IPS-20b (cell line): ENCODE measurements around the gene SLC39A11.

Experiments
- H3K27ac ChIP-seq: one replicate; pipeline ENCODE4 v1.5.1; 2013; ENCODE audit warnings: low read length
- H3K27me3 ChIP-seq: 2 replicates; pipeline ENCODE4 v1.6.1; 2013; ENCODE audit warnings: mild to moderate bottlenecking, low read length, inconsistent platforms; ENCODE audit not compliant: insufficient read depth
- H3K36me3 ChIP-seq: 2 replicates; pipeline ENCODE4 v1.6.1; 2013; ENCODE audit warnings: low read depth, mild to moderate bottlenecking, inconsistent platforms, low read length, moderate library complexity; ENCODE audit not compliant: insufficient read depth
- H3K4me1 ChIP-seq: 2 replicates; pipeline ENCODE4 v1.6.1; 2013; ENCODE audit warnings: mild to moderate bottlenecking, control low read depth, inconsistent platforms, low read length, moderate library complexity; ENCODE audit not compliant: insufficient read depth
- H3K4me3 ChIP-seq: 2 replicates; pipeline ENCODE4 v1.5.1; 2013; ENCODE audit warnings: mild to moderate bottlenecking, low read length, inconsistent platforms
- H3K9ac ChIP-seq: 2 replicates; pipeline ENCODE4 v1.6.1; 2013; ENCODE audit warnings: low read depth, mild to moderate bottlenecking, inconsistent platforms, low read length, moderate library complexity
- H3K9me3 ChIP-seq: 2 replicates; pipeline ENCODE4 v1.6.1; 2013; ENCODE audit warnings: mild to moderate bottlenecking, low read depth, low read length, inconsistent platforms; ENCODE audit not compliant: insufficient read depth

Gene SLC39A11

GRCh38 chr17:72931163-72931562, 161.3 kb downstream of the SLC39A11 start:
- Histone ChIP-seq H3K36me3 (no peaks in the 10 kb centered on the region), H3K9ac (no peak overlapping the region), H3K27ac (no peak overlapping the region), H3K4me1 (no peaks in the 10 kb centered on the region), H3K4me3 (no peak overlapping the region), H3K27me3 (no peaks in the 10 kb centered on the region), H3K9me3 (no peaks in the 10 kb centered on the region)

GRCh38 chr17:72930031-72930430, 162.5 kb downstream of the SLC39A11 start:
- H3K27me3 ChIP-seq = no peaks in the 10 kb centered on the region
- no peak overlapping the region for H3K9ac ChIP-seq
- H3K9me3 ChIP-seq = no peaks in the 10 kb centered on the region
- no peaks in the 10 kb centered on the region for H3K4me1 ChIP-seq
- H3K4me3 ChIP-seq = no peak overlapping the region
- H3K36me3 ChIP-seq = no peaks in the 10 kb centered on the region
- no peak overlapping the region for H3K27ac ChIP-seq

DNA sequence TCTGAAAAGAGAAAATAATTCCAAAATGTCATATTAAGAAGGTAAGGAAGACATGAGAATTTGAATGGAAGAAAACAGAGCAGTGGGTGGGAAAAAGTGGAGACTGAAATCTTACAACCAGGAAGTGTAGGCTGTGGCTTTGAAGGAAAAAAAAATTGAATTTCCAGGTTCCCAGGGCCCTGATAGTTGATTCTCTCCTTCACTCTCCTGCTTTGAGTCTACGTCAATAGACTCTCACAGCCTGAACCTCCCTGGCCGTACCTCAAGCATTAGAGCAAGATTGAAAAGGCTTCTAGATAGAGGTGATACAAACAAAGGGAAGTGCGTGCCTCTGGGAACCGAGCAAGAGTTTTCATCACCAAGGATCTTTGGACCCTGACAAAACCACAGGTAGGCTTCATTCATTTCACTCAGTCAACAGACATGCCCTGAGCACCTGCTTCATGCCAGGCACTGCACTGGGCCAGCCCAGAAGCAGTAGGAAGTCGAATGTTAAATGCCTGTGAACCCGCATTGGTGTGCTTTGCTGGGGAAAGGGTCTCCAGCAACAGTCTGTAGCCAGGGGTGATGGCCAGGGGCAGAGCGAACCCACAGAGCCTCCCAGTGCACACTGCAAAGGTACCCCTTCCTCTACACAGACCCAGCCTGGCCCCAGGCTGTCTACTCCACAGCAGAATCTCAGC, 163.9 kb downstream of the SLC39A11 start:
- Histone ChIP-seq H3K27me3 (no peaks in the 10 kb centered on the region), H3K4me3 (no peak overlapping the region), H3K4me1 (no peaks in the 10 kb centered on the region), H3K9me3 (no peaks in the 10 kb centered on the region), H3K9ac (no peak overlapping the region), H3K36me3 (no peaks in the 10 kb centered on the region), H3K27ac (no peak overlapping the region)

- Histone ChIP-seq H3K9ac (no peak overlapping the region), H3K4me1 (no peaks in the 10 kb centered on the region), H3K27me3 (no peaks in the 10 kb centered on the region), H3K36me3 (no peaks in the 10 kb centered on the region), H3K9me3 (no peaks in the 10 kb centered on the region), H3K27ac (no peak overlapping the region), H3K4me3 (no peak overlapping the region)
Observed at GRCh38 chr17:72927760-72928159, 164.7 kb downstream of the SLC39A11 start.

DNA sequence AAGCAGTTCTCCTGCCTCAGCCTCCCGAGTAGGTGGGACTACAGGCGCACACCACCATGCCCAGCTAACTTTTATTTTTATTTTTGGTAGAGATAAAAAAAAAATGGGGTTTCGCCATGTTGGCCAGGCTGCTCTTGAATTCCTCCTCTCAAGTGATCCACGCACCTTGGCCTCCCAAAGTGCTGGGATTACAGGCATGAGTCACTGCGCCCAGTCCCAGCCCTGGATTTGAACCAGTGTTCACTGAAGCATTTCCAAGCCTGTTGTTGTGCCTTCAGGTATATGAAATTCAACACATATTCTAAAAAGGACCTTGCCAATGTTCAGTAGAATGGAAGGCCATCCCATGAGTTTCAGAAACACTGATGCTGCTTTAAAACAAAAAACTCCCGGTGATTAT, 165.3 kb downstream of the SLC39A11 start:
- Histone ChIP-seq H3K4me3 (no peak overlapping the region), H3K27ac (no peak overlapping the region), H3K27me3 (no peaks in the 10 kb centered on the region), H3K9me3 (no peaks in the 10 kb centered on the region), H3K36me3 (no peaks in the 10 kb centered on the region), H3K4me1 (no peaks in the 10 kb centered on the region), H3K9ac (no peak overlapping the region)

- H3K27ac ChIP-seq = no peak overlapping the region
- no peak overlapping the region for H3K4me3 ChIP-seq
- H3K27me3 ChIP-seq = no peaks in the 10 kb centered on the region
- no peaks in the 10 kb centered on the region for H3K9me3 ChIP-seq
- H3K36me3 ChIP-seq = no peaks in the 10 kb centered on the region
- no peaks in the 10 kb centered on the region for H3K4me1 ChIP-seq
- no peak overlapping the region for H3K9ac ChIP-seq
Observed at GRCh38 chr17:72926171-72926570, 166.3 kb downstream of the SLC39A11 start.

GRCh38 chr17:72924196-72924595, 168.3 kb downstream of the SLC39A11 start:
- Histone ChIP-seq H3K9ac (no peak overlapping the region), H3K27ac (no peak overlapping the region), H3K27me3 (no peaks in the 10 kb centered on the region), H3K4me3 (no peak overlapping the region), H3K9me3 (no peaks in the 10 kb centered on the region), H3K4me1 (no peaks in the 10 kb centered on the region), H3K36me3 (no peaks in the 10 kb centered on the region)

GRCh38 chr17:72922219-72922618, 170.3 kb downstream of the SLC39A11 start:
- Histone ChIP-seq H3K9me3 (no peaks in the 10 kb centered on the region), H3K9ac (no peak overlapping the region), H3K27me3 (no peaks in the 10 kb centered on the region), H3K4me1 (no peaks in the 10 kb centered on the region), H3K36me3 (no peaks in the 10 kb centered on the region), H3K27ac (no peak overlapping the region), H3K4me3 (no peak overlapping the region)

DNA sequence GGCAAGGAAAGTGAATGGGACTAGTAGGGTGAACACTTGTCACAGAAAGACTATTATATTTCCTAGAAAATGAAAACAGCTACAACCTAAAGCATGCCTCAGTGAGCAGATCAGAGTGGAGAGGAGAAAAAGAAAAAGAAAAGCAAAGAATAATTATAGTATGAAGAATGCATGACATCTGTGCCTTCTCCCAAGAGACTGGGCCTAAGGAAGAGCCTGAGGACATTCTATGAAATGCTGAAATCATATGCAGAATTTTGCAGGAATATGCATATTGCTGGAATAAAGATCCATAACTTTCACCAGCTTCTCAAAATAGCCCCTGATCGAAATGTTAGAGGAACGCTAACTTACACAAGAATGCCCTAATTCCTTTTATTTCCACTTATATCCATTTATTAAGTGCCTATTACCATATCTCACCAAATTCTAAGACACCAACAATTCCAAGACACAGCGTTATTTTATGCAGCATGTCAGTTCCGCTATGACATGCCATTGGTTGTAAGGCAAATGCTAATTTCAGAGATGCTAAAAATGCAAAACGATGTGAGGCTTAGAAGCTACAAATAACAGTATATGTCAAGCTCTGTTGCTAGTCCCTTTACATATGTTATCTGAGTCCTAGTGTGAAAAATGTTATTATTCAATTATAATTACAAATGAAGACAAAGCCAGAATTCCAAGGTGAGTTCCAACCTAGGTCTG, 171.0 kb downstream of the SLC39A11 start:
- H3K27me3 ChIP-seq = no peaks in the 10 kb centered on the region
- H3K27ac ChIP-seq = no peak overlapping the region
- H3K9me3 ChIP-seq = no peaks in the 10 kb centered on the region
- no peaks in the 10 kb centered on the region for H3K4me1 ChIP-seq
- no peak overlapping the region for H3K4me3 ChIP-seq
- no peak overlapping the region for H3K9ac ChIP-seq
- H3K36me3 ChIP-seq = no peaks in the 10 kb centered on the region

DNA sequence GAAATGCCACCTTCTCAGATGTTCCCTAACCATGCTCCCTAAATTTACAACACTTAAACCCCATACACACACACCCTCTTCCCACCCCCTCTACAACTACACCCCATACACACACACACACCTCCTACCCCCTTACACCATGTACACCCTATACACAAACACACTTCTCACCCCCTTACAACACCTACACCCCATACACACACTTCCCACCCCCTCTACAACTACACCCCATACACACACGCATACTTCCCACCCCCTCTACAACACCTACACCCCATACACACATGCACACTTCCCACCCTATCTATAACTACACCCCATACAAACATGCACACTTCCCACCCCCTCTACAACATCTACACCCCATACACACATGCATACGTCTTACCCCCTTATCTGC, 172.0 kb downstream of the SLC39A11 start:
- Histone ChIP-seq H3K27me3 (no peaks in the 10 kb centered on the region), H3K4me3 (no peak overlapping the region), H3K9ac (no peak overlapping the region), H3K9me3 (no peaks in the 10 kb centered on the region), H3K4me1 (no peaks in the 10 kb centered on the region), H3K27ac (no peak overlapping the region), H3K36me3 (no peaks in the 10 kb centered on the region)

DNA sequence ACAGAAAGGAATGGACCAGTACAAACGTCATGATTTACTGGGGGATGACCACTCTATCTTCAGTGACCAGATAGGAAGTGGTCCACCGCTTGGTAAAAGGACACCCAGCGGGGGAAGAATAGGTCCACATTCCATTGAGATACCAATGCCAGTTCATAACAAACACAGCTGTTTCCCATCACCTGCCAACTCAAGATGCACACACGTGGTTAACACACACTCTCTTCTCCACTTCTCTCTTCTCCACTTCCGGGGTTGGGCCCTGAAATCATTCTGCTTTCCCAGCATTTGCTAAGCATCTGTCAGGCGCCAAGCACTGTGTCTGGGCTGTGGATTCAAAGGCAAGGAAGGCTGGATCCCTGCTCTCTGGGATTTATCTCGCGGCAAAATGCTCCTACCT, 175.5 kb downstream of the SLC39A11 start:
- no peaks in the 10 kb centered on the region for H3K36me3 ChIP-seq
- no peaks in the 10 kb centered on the region for H3K9me3 ChIP-seq
- no peaks in the 10 kb centered on the region for H3K27me3 ChIP-seq
- H3K4me3 ChIP-seq = no peak overlapping the region
- no peaks in the 10 kb centered on the region for H3K4me1 ChIP-seq
- H3K27ac ChIP-seq = no peak overlapping the region
- H3K9ac ChIP-seq = no peak overlapping the region

- no peak overlapping the region for H3K4me3 ChIP-seq
Observed at GRCh38 chr17:72915625-72916081, 176.8 kb downstream of the SLC39A11 start.

More at GRCh38 chr17:72915625-72916081, 176.8 kb downstream of the SLC39A11 start:
- Histone ChIP-seq H3K9ac (no peak overlapping the region), H3K36me3 (no peaks in the 10 kb centered on the region), H3K27me3 (no peaks in the 10 kb centered on the region), H3K4me1 (no peaks in the 10 kb centered on the region), H3K9me3 (no peaks in the 10 kb centered on the region), H3K27ac (no peak overlapping the region)
